ENCODE results near the gene PSMG4. TPM values are rescaled to one million over a fixed set of nuclear protein-coding genes. Genes with fewer than 3 reads are reported as not detected.

Gene PSMG4
- polyA plus RNA-seq, 1 experiment, result 24.7 TPM

DNA sequence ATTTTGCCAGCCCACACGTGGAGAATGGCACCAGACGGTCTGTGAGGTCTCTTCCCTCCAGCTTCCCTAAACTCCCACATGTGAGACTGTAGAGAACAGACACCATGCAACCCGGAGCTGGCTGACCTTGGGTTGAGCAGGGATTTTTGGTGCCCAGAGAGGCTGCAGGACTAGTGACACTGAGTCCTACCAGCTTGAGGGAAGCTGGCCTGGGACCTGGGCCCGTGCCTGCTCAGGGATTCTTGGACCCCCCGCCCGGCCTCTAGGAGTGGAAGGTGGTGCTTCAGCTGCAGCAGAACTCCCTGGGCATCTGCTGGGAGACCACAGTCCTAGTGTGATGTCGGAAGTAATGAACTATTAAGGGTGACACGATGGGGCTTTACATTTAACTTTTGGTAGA is 3.2 kb downstream of the PSMG4 start:
- POLR2A ChIA-PET, result no interaction called here
- no peak for DNase-seq (ENCODE audit: low read depth)
- Histone ChIP-seq H3K36me3 (ENCODE audit: control insufficient read depth, insufficient read depth, low read length) (peaks cover 10% of the 10 kb centered on the region), H3K27me3 (ENCODE audit: control insufficient read depth, insufficient read depth, low read length) (no peaks in the 10 kb centered on the region), H3K4me3 (ENCODE audit: low read depth, low read length) (no peak overlapping the region)
- TF ChIP-seq, protein P1, sequence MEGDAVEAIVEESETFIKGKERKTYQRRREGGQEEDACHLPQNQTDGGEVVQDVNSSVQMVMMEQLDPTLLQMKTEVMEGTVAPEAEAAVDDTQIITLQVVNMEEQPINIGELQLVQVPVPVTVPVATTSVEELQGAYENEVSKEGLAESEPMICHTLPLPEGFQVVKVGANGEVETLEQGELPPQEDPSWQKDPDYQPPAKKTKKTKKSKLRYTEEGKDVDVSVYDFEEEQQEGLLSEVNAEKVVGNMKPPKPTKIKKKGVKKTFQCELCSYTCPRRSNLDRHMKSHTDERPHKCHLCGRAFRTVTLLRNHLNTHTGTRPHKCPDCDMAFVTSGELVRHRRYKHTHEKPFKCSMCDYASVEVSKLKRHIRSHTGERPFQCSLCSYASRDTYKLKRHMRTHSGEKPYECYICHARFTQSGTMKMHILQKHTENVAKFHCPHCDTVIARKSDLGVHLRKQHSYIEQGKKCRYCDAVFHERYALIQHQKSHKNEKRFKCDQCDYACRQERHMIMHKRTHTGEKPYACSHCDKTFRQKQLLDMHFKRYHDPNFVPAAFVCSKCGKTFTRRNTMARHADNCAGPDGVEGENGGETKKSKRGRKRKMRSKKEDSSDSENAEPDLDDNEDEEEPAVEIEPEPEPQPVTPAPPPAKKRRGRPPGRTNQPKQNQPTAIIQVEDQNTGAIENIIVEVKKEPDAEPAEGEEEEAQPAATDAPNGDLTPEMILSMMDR (IDR thresholded peaks at IDR 0.05; ENCODE audit: insufficient read depth, low read depth, low read length), result no peak
- CTCF ChIA-PET, result interaction anchor here (1.5 to 1.7 kb wide), 2 partner anchors 10 kb away, joined by 4 read pairs; no protein-coding TSS in a partner anchor

DNA sequence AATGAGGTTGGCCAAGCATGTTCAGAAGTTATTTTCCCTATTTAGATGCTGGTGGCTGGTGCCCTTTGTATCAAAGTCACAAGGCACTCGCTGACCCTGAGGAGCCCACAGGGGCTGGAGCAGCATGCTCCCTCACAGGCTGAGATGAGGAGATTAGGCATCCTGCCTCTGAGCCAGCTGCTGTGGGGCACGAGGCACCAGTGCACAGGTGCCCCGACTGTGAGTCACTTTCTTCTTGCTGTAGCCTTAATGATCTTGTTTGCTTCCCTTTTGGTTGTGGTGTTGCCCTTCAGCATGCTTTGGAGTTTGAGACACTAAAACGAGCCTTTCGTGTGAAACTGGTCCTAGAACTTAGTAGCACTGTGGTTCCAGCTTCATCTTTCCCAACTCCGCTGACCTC is 4.3 kb downstream of the PSMG4 start:
- no peak for DNase-seq (ENCODE audit: low read depth)
- TF ChIP-seq, protein P1 (IDR thresholded peaks at IDR 0.05; ENCODE audit: insufficient read depth, low read depth, low read length), result no peak
- no peaks in the 10 kb centered on the region for H3K27me3 ChIP-seq (ENCODE audit: control insufficient read depth, insufficient read depth, low read length)
- peaks cover 10% of the 10 kb centered on the region for H3K36me3 ChIP-seq (ENCODE audit: control insufficient read depth, insufficient read depth, low read length)
- H3K4me3 ChIP-seq (ENCODE audit: low read depth, low read length), result no peak overlapping the region
- ChIA-PET POLR2A (no interaction called here), CTCF (interaction anchor here (0.6 to 1.5 kb wide), 2 partner anchors 12 to 98 kb away, joined by 3 to 4 read pairs; no protein-coding TSS in a partner anchor)

DNA sequence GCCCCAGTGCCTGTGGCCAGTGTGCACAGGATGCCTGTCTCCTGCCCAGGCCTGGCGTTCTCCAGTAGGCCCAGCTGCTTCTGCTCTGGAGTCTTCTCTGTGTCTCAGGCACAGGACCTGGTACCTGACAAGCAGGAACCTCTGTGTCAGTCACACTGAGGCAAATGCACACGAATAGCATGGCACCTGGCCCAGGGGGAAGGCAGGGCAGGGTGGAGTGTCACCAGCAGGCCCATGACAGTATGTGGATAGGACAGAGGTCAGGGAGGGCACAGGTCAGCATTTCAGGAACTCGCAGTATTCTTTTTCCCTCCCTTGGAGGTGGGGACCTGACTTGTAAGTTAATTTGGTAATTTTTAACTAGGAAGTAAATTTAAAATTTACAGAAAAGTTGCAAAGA is 5.6 kb downstream of the PSMG4 start:
- POLR2A ChIA-PET, result no interaction called here

DNA sequence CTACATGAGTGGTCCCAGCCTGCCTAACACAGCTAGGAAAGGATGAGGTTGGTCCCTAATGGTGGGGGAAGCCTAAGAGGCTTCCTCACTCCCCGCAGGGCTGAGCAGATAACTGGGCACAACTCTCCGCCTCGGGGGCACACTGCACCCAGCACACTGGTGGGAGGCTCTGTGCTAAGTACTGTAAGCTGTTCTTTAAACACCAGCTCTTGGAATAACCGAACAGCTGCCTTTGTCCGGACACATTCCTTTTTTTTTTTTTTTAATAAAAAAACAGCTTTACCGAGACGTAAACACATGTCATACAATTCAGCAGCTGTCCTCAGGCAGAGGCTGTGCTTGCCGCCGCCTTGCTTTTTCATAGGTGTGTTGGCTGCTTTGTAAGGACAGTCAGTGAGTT is 6.9 kb downstream of the PSMG4 start:
- CTCF ChIA-PET, result interaction anchor here (1.0 kb wide), 1 partner anchor 14 kb away, joined by 3 read pairs; no protein-coding TSS in a partner anchor
- Histone ChIP-seq H3K27me3 (ENCODE audit: control insufficient read depth, insufficient read depth, low read length) (no peaks in the 10 kb centered on the region), H3K36me3 (ENCODE audit: control insufficient read depth, insufficient read depth, low read length) (peaks cover 22% of the 10 kb centered on the region), H3K4me3 (ENCODE audit: low read depth, low read length) (no peak overlapping the region)
- no peak for DNase-seq (ENCODE audit: low read depth)
- TF ChIP-seq, protein P1 (IDR thresholded peaks at IDR 0.05; ENCODE audit: insufficient read depth, low read depth, low read length), result no peak
- POLR2A ChIA-PET, result no interaction called here

More for the DNA sequence above, 5.6 kb downstream of the PSMG4 start:
- Histone ChIP-seq H3K36me3 (ENCODE audit: control insufficient read depth, insufficient read depth, low read length) (peaks cover 16% of the 10 kb centered on the region), H3K27me3 (ENCODE audit: control insufficient read depth, insufficient read depth, low read length) (no peaks in the 10 kb centered on the region), H3K4me3 (ENCODE audit: low read depth, low read length) (no peak overlapping the region)
- DNase-seq (ENCODE audit: low read depth), result no peak
- TF ChIP-seq, protein P1 (IDR thresholded peaks at IDR 0.05; ENCODE audit: insufficient read depth, low read depth, low read length), result no peak
- CTCF ChIA-PET, result interaction anchor here (0.6 to 1.0 kb wide), 2 partner anchors 468 to 828 kb away, joined by 3 to 6 read pairs; no protein-coding TSS in a partner anchor

DNA sequence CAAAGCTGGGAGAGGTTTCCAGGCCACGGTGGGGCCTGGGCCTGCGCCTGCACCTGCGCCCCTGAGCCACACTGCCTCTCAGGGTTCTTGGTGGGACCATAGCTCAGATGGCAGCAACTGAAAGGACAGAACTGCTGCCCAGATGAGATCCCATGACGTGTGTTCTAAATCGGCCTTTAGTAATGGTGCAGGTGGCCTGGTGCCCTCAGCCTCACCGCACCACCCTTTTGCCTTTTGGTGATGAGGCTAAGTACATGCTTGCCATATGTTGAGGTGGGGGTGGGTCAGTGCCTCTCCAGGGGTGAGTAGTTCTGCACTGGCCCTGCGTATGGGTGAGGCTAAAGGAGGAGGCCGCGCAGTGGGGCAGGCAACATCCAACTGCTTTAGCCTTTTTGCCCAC is 7.4 kb downstream of the PSMG4 start:
- Histone ChIP-seq H3K4me3 (ENCODE audit: low read depth, low read length) (no peak overlapping the region), H3K36me3 (ENCODE audit: control insufficient read depth, insufficient read depth, low read length) (peaks cover 23% of the 10 kb centered on the region), H3K27me3 (ENCODE audit: control insufficient read depth, insufficient read depth, low read length) (no peaks in the 10 kb centered on the region)
- ChIA-PET CTCF (interaction anchor here (1.0 kb wide), 1 partner anchor 15 kb away, joined by 3 read pairs; no protein-coding TSS in a partner anchor), POLR2A (no interaction called here)
- TF ChIP-seq, protein P1 (IDR thresholded peaks at IDR 0.05; ENCODE audit: insufficient read depth, low read depth, low read length), result no peak
- no peak for DNase-seq (ENCODE audit: low read depth)
